GM12874 (cell line): ENCODE measurements around the gene TMEM132C.

Experiments
- TF ChIP-seq, protein P1 (sequence below): IDR thresholded peaks from 2 replicates; pipeline ENCODE4 v1.5.1; 2011; ENCODE audit warnings: low read depth, mild to moderate bottlenecking, control low read depth, low read length, moderate library complexity; ENCODE audit not compliant: insufficient read depth

The TMEM132C gene

DNA sequence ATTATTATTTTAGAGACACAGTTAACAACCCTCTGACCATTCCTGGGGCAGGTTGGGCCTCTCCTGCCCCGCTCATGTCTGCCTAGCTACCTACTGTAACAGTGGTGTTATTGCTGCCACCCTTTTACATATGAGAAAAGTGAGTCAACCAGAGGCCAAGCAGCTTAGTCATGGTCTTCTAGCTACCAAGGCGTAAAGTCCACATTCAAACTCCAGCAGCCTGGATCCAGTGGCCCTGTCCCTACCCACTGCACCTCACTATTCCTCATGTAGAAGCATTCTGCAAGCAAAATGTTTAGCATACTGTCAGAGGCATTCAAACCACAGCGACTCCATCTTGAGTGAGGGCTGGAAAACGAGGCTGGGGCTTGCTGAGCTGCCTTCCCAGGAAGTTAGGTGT is 461.0 kb downstream of the TMEM132C start:
- TF ChIP-seq, protein P1, sequence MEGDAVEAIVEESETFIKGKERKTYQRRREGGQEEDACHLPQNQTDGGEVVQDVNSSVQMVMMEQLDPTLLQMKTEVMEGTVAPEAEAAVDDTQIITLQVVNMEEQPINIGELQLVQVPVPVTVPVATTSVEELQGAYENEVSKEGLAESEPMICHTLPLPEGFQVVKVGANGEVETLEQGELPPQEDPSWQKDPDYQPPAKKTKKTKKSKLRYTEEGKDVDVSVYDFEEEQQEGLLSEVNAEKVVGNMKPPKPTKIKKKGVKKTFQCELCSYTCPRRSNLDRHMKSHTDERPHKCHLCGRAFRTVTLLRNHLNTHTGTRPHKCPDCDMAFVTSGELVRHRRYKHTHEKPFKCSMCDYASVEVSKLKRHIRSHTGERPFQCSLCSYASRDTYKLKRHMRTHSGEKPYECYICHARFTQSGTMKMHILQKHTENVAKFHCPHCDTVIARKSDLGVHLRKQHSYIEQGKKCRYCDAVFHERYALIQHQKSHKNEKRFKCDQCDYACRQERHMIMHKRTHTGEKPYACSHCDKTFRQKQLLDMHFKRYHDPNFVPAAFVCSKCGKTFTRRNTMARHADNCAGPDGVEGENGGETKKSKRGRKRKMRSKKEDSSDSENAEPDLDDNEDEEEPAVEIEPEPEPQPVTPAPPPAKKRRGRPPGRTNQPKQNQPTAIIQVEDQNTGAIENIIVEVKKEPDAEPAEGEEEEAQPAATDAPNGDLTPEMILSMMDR = no peak

DNA sequence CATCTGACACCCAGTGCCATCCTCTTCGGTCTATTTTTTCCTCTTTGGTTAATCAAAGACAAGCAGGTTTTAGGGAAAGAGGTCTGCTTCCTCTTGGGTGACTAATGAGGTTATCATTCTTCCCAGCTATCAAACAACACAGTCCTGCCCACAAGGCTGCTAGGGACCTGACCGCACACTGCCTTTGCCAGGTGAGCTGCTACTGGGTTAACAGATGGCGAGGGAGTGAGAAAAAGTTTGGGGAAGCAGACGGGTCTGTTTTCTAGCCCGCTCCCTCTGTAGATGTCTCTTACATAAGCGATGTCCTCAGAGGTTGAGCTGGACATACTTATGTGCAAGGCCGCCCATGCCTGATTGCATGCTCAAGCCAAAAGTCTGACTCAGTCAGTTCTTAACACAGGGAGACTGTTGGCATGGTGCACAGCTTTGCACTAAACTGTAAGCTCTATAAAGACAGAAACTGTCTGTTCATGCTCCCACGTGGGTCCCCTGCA is 462.7 kb downstream of the TMEM132C start:
- TF ChIP-seq, protein P1 = no peak

DNA sequence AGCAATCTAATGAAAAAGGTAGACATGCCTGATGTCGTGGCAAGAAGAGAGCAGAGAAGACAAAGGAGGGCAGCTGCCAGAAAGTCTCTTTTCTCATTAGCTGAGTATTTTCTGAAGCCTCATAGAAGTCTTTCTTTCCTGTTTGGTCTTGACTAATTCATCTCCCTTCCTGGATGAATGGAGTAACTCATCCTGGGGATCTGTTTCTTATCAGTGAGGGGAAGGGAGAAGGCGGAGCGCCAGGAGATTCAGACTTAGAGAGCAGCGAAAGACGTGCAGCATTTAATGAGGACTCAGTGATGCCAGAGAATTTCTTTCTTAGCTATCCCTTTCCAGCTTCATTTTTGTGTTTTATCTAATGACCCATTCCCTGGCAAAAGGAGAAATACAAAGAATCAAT is 467.4 kb downstream of the TMEM132C start:
- TF ChIP-seq, protein P1 = no peak

DNA sequence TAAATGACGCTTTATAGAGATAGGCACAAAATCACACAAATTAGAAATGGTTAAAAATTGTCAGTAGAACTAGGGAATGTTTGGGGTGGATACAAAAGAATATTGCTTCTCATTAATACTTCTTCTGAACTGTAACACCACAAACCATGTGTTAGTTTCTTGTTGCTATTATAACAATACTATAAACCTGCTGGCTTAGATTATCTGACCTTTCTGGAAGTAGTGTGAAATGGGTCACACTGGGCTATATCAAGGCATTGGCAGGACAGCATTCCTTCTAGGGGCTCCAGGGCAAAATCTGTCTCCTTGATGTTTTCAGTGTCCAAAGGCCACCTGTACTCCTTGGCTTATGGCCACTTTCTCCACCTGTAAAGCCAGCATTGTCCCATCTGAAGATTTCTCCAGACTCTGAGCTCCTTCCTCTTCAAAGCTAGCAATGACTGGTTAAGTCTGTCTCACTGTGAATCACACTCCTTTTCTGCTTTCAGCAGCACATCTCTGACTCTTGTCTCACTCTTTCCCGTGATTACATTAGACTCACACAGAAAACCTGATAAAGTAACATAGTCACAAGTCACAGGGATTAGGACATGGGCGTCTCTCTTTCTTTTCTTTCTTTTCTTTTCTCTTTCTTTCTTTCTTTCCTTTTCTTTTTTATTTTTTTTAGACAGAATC is 470.5 kb downstream of the TMEM132C start:
- TF ChIP-seq, protein P1 = no peak

DNA sequence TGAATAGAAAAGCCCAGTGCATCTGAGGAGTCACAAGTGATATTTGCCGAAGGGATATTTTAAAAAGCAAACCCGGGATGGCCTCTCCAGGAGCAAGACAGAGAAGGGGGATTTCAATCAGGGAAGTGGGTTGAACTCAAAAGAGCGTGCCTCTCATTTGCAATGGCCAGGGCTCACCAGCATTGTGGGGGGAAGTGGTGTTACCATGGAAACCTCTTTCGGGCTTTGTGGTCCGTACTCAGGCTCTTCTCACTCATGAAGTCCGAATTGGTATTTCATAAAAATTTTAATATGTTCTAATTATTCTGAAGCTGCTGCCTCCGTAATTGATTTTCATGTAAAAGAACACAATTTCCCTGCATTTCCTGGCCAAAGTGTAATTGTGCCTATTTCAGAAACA is 476.9 kb downstream of the TMEM132C start:
- TF ChIP-seq, protein P1 = no peak

DNA sequence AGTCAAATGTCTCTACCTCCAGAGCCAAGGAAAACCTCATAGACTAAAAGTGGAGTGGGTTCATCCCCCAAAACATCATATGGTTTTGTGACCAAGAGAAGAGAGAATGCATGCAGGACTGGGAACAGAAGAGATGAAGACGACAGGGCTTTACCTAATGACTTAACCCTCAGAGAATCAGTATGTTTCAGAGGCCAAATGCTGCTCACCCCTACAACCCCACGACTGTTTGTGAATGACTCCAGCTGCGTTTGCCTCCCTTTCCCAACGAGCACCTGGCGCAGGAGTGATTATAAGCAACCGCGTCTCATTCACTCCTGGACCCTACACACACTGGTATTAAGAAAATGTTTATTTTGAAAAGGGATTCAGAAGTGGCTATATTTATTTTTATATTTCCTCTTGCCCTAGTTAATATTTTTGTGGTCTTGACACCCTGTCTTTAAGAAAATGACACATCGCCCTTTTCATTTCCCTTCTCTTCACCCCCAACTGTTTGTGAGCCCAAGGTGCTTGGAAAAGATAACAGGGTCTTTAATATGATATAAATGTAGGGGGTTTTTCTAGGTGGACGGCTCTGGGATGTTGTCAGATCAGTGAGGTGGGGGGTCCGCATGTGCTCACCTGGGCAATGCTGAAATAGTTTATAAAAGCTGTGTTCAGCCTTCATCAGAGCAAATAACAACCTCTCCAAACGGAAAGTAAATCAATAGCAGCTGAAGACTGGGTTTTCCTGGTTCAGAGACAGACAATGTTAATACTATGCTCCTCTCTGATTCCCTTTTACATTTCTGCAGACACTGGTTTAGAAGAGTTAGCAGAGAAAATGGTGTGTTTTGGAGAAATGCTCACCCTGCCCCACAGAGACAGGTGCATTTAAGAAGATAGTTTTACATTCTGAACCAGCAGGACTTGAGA is 479.1 kb downstream of the TMEM132C start:
- TF ChIP-seq, protein P1 = no peak

DNA sequence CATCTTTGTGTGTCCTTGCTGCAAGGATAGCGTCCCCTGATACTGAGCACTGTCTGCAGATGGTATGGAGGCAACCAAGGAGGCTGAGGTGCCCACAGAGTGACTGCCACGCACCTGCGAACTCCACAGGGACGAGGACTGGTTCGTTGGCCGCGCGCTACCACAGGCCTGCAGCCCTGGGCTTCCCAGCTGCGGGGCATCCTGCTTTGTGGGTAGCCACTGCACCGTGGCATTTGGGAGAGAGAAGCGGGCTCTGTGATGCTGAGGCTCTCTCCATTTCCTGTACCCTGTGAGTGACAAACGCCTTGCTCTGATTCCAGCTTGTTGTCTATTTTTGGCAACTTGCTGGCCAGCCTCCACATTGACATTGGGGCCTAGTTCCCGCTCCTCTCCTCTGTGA is 480.5 kb downstream of the TMEM132C start:
- TF ChIP-seq, protein P1 = no peak
